ENCODE results near the gene FOXO1. TPM values are rescaled to one million over a fixed set of nuclear protein-coding genes. Genes with fewer than 3 reads are reported as not detected.

Gene FOXO1
- total RNA-seq, 2 donors from 2014 or later = 15.7 to 26.4 TPM

GRCh38 chr13:40677064-40677463 lies 10.6 kb upstream of the FOXO1 start:
- no peaks in the 10 kb centered on the region for H3K36me3 ChIP-seq
- no peaks in the 10 kb centered on the region for H3K4me1 ChIP-seq
- no peak overlapping the region for H3K4me3 ChIP-seq
- no peak overlapping the region for H3K27ac ChIP-seq
- TF ChIP-seq, protein P1, sequence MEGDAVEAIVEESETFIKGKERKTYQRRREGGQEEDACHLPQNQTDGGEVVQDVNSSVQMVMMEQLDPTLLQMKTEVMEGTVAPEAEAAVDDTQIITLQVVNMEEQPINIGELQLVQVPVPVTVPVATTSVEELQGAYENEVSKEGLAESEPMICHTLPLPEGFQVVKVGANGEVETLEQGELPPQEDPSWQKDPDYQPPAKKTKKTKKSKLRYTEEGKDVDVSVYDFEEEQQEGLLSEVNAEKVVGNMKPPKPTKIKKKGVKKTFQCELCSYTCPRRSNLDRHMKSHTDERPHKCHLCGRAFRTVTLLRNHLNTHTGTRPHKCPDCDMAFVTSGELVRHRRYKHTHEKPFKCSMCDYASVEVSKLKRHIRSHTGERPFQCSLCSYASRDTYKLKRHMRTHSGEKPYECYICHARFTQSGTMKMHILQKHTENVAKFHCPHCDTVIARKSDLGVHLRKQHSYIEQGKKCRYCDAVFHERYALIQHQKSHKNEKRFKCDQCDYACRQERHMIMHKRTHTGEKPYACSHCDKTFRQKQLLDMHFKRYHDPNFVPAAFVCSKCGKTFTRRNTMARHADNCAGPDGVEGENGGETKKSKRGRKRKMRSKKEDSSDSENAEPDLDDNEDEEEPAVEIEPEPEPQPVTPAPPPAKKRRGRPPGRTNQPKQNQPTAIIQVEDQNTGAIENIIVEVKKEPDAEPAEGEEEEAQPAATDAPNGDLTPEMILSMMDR (IDR thresholded peaks at IDR 0.05) = no peak
- no peaks in the 10 kb centered on the region for H3K9me3 ChIP-seq
- no peaks in the 10 kb centered on the region for H3K27me3 ChIP-seq
- no peak for DNase-seq
- H3K9ac ChIP-seq (ENCODE audit: low read depth in 2 of 2, low read length in 2 of 2) = no peak overlapping the region
- intact Hi-C loops (cut with DNase I) = no loop called here

GRCh38 chr13:40676007-40676406 lies 9.6 kb upstream of the FOXO1 start:
- intact Hi-C loops (cut with DNase I) = no loop called here
- Histone ChIP-seq H3K9me3 (no peaks in the 10 kb centered on the region), H3K4me1 (no peaks in the 10 kb centered on the region), H3K36me3 (no peaks in the 10 kb centered on the region), H3K9ac (ENCODE audit: low read depth in 2 of 2, low read length in 2 of 2) (no peak overlapping the region), H3K27me3 (no peaks in the 10 kb centered on the region), H3K4me3 (no peak overlapping the region), H3K27ac (no peak overlapping the region)
- TF ChIP-seq, protein P1 (IDR thresholded peaks at IDR 0.05) = no peak
- DNase-seq = no peak

- TF ChIP-seq, protein P1 (IDR thresholded peaks at IDR 0.05) = no peak
- intact Hi-C loops (cut with DNase I) = no loop called here
- H3K27me3 ChIP-seq = no peaks in the 10 kb centered on the region
- no peak overlapping the region for H3K9ac ChIP-seq (ENCODE audit: low read depth in 2 of 2, low read length in 2 of 2)
- no peak for DNase-seq
- no peaks in the 10 kb centered on the region for H3K36me3 ChIP-seq
- H3K4me3 ChIP-seq = no peak overlapping the region
- H3K4me1 ChIP-seq = no peaks in the 10 kb centered on the region
- H3K9me3 ChIP-seq = no peaks in the 10 kb centered on the region
- H3K27ac ChIP-seq = no peak overlapping the region
These were observed 7.0 kb upstream of the FOXO1 start for GRCh38 chr13:40673414-40673813.

DNA sequence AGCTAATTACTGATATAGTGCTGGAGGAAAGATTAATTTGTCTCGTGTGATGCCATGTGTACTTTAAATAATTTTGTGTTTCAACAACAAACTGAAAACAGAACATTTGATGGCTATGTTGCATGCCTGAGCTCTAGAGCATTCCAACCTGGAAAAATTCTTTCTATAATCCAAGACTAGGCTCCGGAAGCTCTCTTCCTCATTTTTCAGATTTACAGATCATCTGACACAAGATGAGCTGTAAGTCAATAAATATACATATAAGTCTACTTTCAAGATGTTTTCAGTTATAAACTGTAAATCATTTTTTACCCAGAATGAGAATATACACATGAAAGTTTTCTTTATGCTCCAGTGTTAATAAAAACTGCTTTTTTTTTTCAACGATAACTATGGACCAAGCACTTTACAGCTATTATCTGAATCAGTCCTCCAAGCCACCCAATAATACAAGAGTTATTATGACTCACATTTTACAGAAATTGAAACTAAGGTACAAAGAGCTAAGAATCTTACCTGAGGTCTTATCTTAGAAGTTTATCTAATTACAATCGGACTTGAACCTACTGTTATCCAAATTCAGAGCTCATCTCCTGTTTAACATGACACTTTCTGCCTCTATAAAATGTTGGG lies 6.4 kb upstream of the FOXO1 start:
- intact Hi-C loops (cut with DNase I) = no loop called here
- no peaks in the 10 kb centered on the region for H3K9me3 ChIP-seq
- no peak overlapping the region for H3K4me3 ChIP-seq
- no peak for DNase-seq
- H3K27ac ChIP-seq = no peak overlapping the region
- H3K4me1 ChIP-seq = peaks cover under 1% of the 10 kb centered on the region
- no peak overlapping the region for H3K9ac ChIP-seq (ENCODE audit: low read depth in 2 of 2, low read length in 2 of 2)
- TF ChIP-seq, protein P1 (IDR thresholded peaks at IDR 0.05) = no peak
- no peaks in the 10 kb centered on the region for H3K27me3 ChIP-seq
- no peaks in the 10 kb centered on the region for H3K36me3 ChIP-seq

GRCh38 chr13:40671956-40672764 lies 5.7 kb upstream of the FOXO1 start:
- peaks cover 6% of the 10 kb centered on the region for H3K4me1 ChIP-seq
- no peak overlapping the region for H3K27ac ChIP-seq
- DNase-seq = no peak
- intact Hi-C loops (cut with DNase I) = no loop called here
- H3K4me3 ChIP-seq = no peak overlapping the region
- H3K36me3 ChIP-seq = no peaks in the 10 kb centered on the region
- H3K9me3 ChIP-seq = no peaks in the 10 kb centered on the region
- no peak overlapping the region for H3K9ac ChIP-seq (ENCODE audit: low read depth in 2 of 2, low read length in 2 of 2)
- TF ChIP-seq, protein P1 (IDR thresholded peaks at IDR 0.05) = no peak
- H3K27me3 ChIP-seq = no peaks in the 10 kb centered on the region
